Adrenal gland (tissue), 12 donors: ENCODE results near the gene PPM1F. TPM values are rescaled to one million over a fixed set of nuclear protein-coding genes. Genes with fewer than 3 reads are reported as not detected.
A peak's percentile ranks its signal among the peaks of the same experiment; 100 is the strongest.

Source experiments
- DNase-seq, 7 donors: peaks; one replicate each; pipeline ENCODE4 v3.0.0-alpha.2; 2019 to 2020
- H3K27ac ChIP-seq, 5 donors: fragments of 200-600 bp; sonication (generic) in 4 of 5; 1 replicate in 3 of 5; 2 replicates in 2 of 5; pipeline versions ENCODE4 v1.5.1 to v1.8.0; 2016 to 2020; ENCODE audit warnings: mild to moderate bottlenecking in 1 of 5
- H3K27me3 ChIP-seq: fragments of 200-600 bp; 2 replicates; pipeline ENCODE4 v1.8.0; 2021
- H3K36me3 ChIP-seq, 2 donors: fragments of 200-600 bp; replicated peaks in 1 of 2; 1 replicate in 1 of 2; 2 replicates in 1 of 2; pipeline versions ENCODE4 v1.5.1 to v1.8.0; 2018 to 2022
- H3K4me1 ChIP-seq, 2 donors: fragments of 200-600 bp; replicated peaks in 1 of 2; 1 replicate in 1 of 2; 2 replicates in 1 of 2; pipeline versions ENCODE4 v1.5.1 to v1.8.0; 2018 to 2021
- H3K4me3 ChIP-seq, 4 donors: fragments of 200-600 bp; sonication (generic) in 3 of 4; one replicate each; pipeline ENCODE4 v1.5.1; 2016 to 2018
- H3K9me3 ChIP-seq, 3 donors: fragments of 200-600 bp; sonication (generic) in 1 of 3; replicated peaks in 1 of 3; 1 replicate in 2 of 3; 2 replicates in 1 of 3; pipeline versions ENCODE4 v1.5.1 to v1.8.0; 2016 to 2021
- POLR2A ChIP-seq, 2 donors: fragments of 450-650 bp; IDR thresholded peaks; one replicate each; pipeline ENCODE4 v1.6.1; 2017; ENCODE audit warnings: antibody characterized with exemption in 2 of 2, mild to moderate bottlenecking in 2 of 2, moderate library complexity in 1 of 2
- WGBS, 4 donors: extraction: QIAGEN DNeasy Blood & Tissue Kit in 2 of 4; methylation state at CpG; one replicate each; pipeline versions ENCODE4 v1.1.5 to v1.1.7; 2013 to 2017; 5-methylcytosine and 5-hydroxymethylcytosine counted together
- intact Hi-C, 2 donors: fragments of 100-400 bp; cut with DNase I; formaldehyde crosslinking; loops; one replicate each; pipeline versions ENCODE4 v1.14.1 to v1.15.0; 2022 to 2023
- polyA plus RNA-seq, 3 donors: library from polyadenylated mRNA; stranded (reverse); fragments of 200-250 nt in 2 of 3; fragments of 350-450 nt in 1 of 3; fragmentation: Illumina TruSeq in 1 of 3; extraction: RNeasy Lipid Tissue Mini Kit (QIAGEN cat#74804) in 1 of 3; gene quantifications; one replicate each; pipeline ENCODE4 v1.2.3, GENCODE V29; 2013 to 2014
- total RNA-seq, 9 donors: library from RNA; depleted of rRNA in 4 of 9; stranded (reverse); fragments of >200 nt in 4 of 9; fragments of 120-200 nt in 1 of 9; fragmentation: NEBNext Ultra II Directional in 1 of 9; extraction: Animal tissue kit (Norgen Biotek cat#: 25700) in 1 of 9; gene quantifications; one replicate each; pipeline versions ENCODE4 v1.1.0 to v1.2.4, GENCODE V29; 2013 to 2023
- TF ChIP-seq, protein P1 (sequence below), 6 experiments: fragments of 450-650 bp in 4 of 6; fragments of 200-600 bp in 2 of 6; sonication (generic) in 1 of 6; IDR thresholded peaks; 1 replicate in 5 of 6; 2 replicates in 1 of 6; pipeline versions ENCODE4 v1.5.1 to v1.8.0; 2016 to 2021; ENCODE audit warnings: antibody characterized with exemption in 6 of 6, mild to moderate bottlenecking in 2 of 6, moderate library complexity in 1 of 6
- donor health status: healthy with polysubstance abuse.
- donor health status: Bipolar disorder and iron deficiency.
- donor health status: DM: yes; HTN: yes; CAD: no.
- donor health status: DM: no; HTN: no; CAD: no.
- donor health status: DM: no; HTN: no; CAD: no.
- donor health status: DM: yes; HTN: yes; CAD: no.

PPM1F gene
- total and polyA plus RNA-seq, 12 donors, result 9.9 to 60.6 (median 44.0) TPM

DNA sequence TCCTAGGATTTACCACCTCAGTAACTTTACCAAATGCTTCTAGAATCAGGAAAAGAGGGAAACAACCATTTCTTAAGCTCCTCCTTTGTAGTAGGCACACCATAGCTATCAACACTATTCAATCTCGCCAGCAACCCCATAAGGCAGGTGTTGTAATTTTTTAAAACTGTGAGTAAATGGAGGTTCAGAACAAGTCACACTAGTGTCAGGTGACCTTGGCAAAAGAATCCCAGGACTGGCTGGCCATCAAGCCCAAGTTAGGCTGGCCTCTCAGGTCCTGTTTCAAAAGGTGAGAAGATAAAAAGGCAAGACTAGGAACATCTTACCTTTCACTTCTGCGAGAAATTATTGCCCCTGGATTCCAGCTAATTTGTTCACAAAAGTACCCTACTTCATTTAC, 29.2 kb upstream of the PPM1F start:
- intact Hi-C loops, result no loop called here
- DNase-seq, result no peak
- peak overlapping the region in 3 of 5 donors; percentile 65 to 83 (median 68) for H3K27ac ChIP-seq
- H3K36me3 ChIP-seq, result no peaks in the 10 kb centered on the region
- H3K4me3 ChIP-seq, result peak overlapping the region; percentile 89 to 97 (median 94)
- TF ChIP-seq POLR2A (IDR thresholded peaks at IDR 0.05), result no peak
- H3K4me1 ChIP-seq, result peaks cover 8 to 14% of the 10 kb centered on the region in 2 donors
- 17 to 33% (median 23%) methylated on average over 2 of the region's 2 CpGs for WGBS, 4 donors
- H3K9me3 ChIP-seq, result no peaks in the 10 kb centered on the region
- H3K27me3 ChIP-seq, result no peaks in the 10 kb centered on the region

DNA sequence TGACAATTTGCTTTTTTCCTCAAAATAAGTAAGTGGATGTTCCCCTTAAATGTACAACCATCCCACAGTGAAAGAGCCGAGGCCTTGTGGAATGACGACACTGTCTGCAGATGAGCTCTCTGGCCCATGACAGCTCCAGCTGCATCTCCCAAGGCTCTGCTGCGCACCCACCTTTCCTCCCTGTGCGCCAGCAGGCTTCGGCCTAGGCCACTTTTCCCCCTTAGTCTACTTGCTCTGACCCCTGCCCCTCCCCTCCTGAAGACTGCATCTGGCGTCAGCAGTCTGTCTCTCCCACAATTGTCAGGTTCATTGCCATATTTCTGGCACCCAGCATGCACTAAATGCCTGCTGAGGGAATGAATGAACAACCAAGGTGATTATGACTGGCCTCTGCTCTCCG, 27.9 kb upstream of the PPM1F start:
- TF ChIP-seq POLR2A (IDR thresholded peaks at IDR 0.05), result no peak
- TF ChIP-seq, protein P1, sequence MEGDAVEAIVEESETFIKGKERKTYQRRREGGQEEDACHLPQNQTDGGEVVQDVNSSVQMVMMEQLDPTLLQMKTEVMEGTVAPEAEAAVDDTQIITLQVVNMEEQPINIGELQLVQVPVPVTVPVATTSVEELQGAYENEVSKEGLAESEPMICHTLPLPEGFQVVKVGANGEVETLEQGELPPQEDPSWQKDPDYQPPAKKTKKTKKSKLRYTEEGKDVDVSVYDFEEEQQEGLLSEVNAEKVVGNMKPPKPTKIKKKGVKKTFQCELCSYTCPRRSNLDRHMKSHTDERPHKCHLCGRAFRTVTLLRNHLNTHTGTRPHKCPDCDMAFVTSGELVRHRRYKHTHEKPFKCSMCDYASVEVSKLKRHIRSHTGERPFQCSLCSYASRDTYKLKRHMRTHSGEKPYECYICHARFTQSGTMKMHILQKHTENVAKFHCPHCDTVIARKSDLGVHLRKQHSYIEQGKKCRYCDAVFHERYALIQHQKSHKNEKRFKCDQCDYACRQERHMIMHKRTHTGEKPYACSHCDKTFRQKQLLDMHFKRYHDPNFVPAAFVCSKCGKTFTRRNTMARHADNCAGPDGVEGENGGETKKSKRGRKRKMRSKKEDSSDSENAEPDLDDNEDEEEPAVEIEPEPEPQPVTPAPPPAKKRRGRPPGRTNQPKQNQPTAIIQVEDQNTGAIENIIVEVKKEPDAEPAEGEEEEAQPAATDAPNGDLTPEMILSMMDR (IDR thresholded peaks at IDR 0.05), result no peak
- intact Hi-C loops, result no loop called here
- Histone ChIP-seq H3K4me1 (peaks cover 8 to 14% of the 10 kb centered on the region in 2 donors), H3K36me3 (no peaks in the 10 kb centered on the region), H3K9me3 (no peaks in the 10 kb centered on the region), H3K4me3 (no peak overlapping the region), H3K27ac (no peak overlapping the region), H3K27me3 (no peaks in the 10 kb centered on the region)
- DNase-seq, result no peak
- 67 to 75% (median 73%) methylated on average over 7 of the region's 7 CpGs for WGBS, 4 donors

DNA sequence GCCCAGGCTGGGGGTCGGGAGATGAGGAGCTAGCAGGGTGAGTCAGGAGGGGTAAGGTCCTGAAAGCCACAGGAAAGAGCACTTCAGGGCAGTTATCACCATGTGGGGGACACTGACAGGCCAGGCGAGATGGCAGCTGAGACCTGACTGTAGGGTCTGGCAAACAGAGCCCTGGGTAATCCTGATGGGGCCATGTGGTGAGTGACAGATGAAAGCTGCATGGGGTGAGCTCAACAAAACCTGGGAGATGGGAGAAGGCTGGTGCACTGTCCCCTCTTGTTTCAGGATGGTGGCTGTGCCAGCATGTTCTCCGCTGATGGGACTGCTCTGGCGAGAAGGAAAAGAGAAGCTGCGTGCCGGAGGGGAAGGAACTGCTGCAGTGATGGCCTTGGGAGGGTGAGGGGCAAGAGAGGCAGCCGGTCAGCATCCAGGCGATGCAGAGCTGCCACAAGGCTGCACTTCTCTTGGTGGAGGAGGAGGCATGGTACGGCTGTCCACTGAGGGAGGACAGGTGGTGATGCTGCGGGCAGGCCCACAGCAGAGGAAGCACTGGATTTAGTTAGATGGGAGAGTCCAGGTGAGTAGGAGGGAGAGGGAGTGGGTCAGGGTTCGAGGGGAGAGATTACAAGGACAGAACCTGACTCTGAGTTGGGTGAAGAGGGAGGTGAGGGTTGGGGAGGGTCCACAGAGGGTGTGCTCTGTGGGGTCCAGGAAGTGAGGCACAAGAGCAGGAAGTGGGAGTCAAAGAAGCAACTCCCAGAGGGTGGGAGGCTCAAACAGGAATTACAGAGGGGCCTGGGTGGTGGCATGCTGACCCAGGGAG, 26.1 kb upstream of the PPM1F start:
- TF ChIP-seq, protein P1 (IDR thresholded peaks at IDR 0.05), result no peak
- TF ChIP-seq POLR2A (IDR thresholded peaks at IDR 0.05), result no peak
- intact Hi-C loops, result no loop called here
- Histone ChIP-seq H3K27ac (no peak overlapping the region), H3K36me3 (peaks cover 0 to 9% of the 10 kb centered on the region in 2 donors), H3K9me3 (no peaks in the 10 kb centered on the region), H3K4me3 (no peak overlapping the region), H3K4me1 (peaks cover 8 to 14% of the 10 kb centered on the region in 2 donors), H3K27me3 (no peaks in the 10 kb centered on the region)
- DNase-seq, result no peak
- 66 to 78% (median 74%) methylated on average over 11 of the region's 11 CpGs for WGBS, 4 donors

- DNase-seq, result no peak
- intact Hi-C loops, result no loop called here
- TF ChIP-seq, protein P1 (IDR thresholded peaks at IDR 0.05), result no peak
- TF ChIP-seq POLR2A (IDR thresholded peaks at IDR 0.05), result no peak
- peaks cover 0 to 18% of the 10 kb centered on the region in 2 donors for H3K36me3 ChIP-seq
- H3K27ac ChIP-seq, result no peak overlapping the region
- H3K4me1 ChIP-seq, result peaks cover 8 to 14% of the 10 kb centered on the region in 2 donors
- H3K27me3 ChIP-seq, result no peaks in the 10 kb centered on the region
- WGBS, 4 donors, result 90 to 100% (median 95%) methylated on average over 1 of the region's 1 CpG
- no peaks in the 10 kb centered on the region for H3K9me3 ChIP-seq
- no peak overlapping the region for H3K4me3 ChIP-seq
Observed at GRCh38 chr22:21977814-21978213, 25.2 kb upstream of the PPM1F start.
